Prostate gland (tissue), 2 donors: ENCODE measurements around the gene ENOX1.

ENCODE experiments used
- CTCF ChIP-seq, 4 experiments: fragments of 200-600 bp in 2 of 4; fragments of 450-650 bp in 2 of 4; sonication (generic) in 2 of 4; IDR thresholded peaks; 1 replicate in 3 of 4; 2 replicates in 1 of 4; pipeline ENCODE4 v1.5.1; 2016 to 2019; ENCODE audit warnings: antibody characterized with exemption in 4 of 4, mild to moderate bottlenecking in 2 of 4, moderate library complexity in 2 of 4
- POLR2A ChIP-seq: fragments of 450-650 bp; IDR thresholded peaks from one replicate; pipeline ENCODE4 v1.6.1; 2016; ENCODE audit warnings: antibody characterized with exemption, mild to moderate bottlenecking
- POLR2AphosphoS5 ChIP-seq: sonication (generic); formaldehyde crosslinking; IDR thresholded peaks from one replicate; pipeline ENCODE4 v1.6.1; 2017; ENCODE audit warnings: antibody characterized with exemption

DNA sequence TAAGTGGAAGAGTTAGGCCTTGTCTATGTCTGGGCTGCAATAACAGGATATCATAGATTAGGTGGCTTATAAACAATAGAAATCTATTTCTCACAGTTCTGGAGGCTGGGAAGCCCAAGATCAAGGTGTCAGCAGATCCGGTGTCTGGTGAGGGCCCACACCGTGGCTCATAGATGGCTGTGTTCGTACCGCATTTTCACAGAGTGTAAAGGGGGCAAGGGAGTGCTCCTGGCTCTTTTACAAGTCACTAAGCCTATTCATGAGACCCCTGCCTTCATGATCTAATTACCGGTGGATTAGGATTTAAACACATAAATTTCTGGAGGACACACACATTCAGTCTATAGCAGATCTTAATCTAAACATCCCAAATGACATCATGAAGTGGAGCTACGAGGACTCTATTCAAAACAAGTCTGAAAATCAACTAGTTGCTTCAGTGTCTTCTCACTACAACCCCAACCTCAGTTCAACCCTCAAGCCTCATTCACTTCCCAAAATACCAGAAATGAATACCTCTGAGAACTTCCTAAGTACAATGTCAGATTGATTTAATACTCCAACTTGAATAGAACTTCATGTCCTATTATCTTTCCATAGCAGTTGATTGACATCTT lies 23.5 kb downstream of the ENOX1 start:
- no peak for TF ChIP-seq CTCF (IDR thresholded peaks at IDR 0.05)
- no peak for TF ChIP-seq POLR2A
- TF ChIP-seq POLR2AphosphoS5: no peak
